Spinal cord (tissue), 10 donors: Measurements from ENCODE around the gene STON2. TPM values are rescaled to one million over a fixed set of nuclear protein-coding genes. Genes with fewer than 3 reads are reported as not detected.
"Not testable (repeated sequence)": the region's sequence is repeated elsewhere in the genome, so short reads cannot be mapped to it uniquely, and the experiment has no call there.

Source experiments
- DNase-seq, 6 donors: peaks; one replicate each; pipeline versions ENCODE4 v3.0.0 to v3.0.0-alpha.2; 2013 to 2015; ENCODE audit warnings: low spot score in 6 of 6, low read depth in 4 of 6
- H3K27ac ChIP-seq: one replicate; pipeline ENCODE4 v1.5.1; 2013; ENCODE audit warnings: low read depth, low read length, control low read depth
- H3K27me3 ChIP-seq: one replicate; pipeline ENCODE4 v1.6.1; 2013; ENCODE audit warnings: low read length; ENCODE audit not compliant: control insufficient read depth, insufficient read depth
- H3K36me3 ChIP-seq: one replicate; pipeline ENCODE4 v1.6.1; 2013; ENCODE audit warnings: low read length; ENCODE audit not compliant: control insufficient read depth, insufficient read depth
- H3K4me1 ChIP-seq: one replicate; pipeline ENCODE4 v1.6.1; 2013; ENCODE audit warnings: low read length; ENCODE audit not compliant: control insufficient read depth, insufficient read depth
- H3K4me3 ChIP-seq: one replicate; pipeline ENCODE4 v1.5.1; 2013; ENCODE audit warnings: low read depth, low read length, control low read depth
- H3K9me3 ChIP-seq: one replicate; pipeline ENCODE4 v1.6.1; 2013; ENCODE audit warnings: low read length; ENCODE audit not compliant: control insufficient read depth, insufficient read depth
- WGBS: methylation state at CpG from one replicate; pipeline ENCODE4 v1.1.5; 2013; ENCODE audit warnings: missing lambda C conversion rate; ENCODE audit not compliant: insufficient coverage; 5-methylcytosine and 5-hydroxymethylcytosine counted together
- polyA plus RNA-seq, 2 donors: library from polyadenylated mRNA; unstranded; fragments of 120-200 nt; gene quantifications; one replicate each; pipeline ENCODE4 v1.2.1, GENCODE V29; 2013; ENCODE audit not compliant: insufficient read length in 2 of 2
- total RNA-seq, 2 donors: library from RNA; depleted of rRNA in 1 of 2; stranded (reverse); fragments of 120-200 nt in 1 of 2; fragments of >200 nt in 1 of 2; gene quantifications; one replicate each; pipeline versions ENCODE4 v1.2.3 to v1.2.4, GENCODE V29; 2013 to 2014
- donor health status: healthy.

The STON2 gene
- total and polyA plus RNA-seq, 4 donors, result 21.8 to 81.9 (median 50.2) TPM

- Histone ChIP-seq H3K9me3 (no peaks in the 10 kb centered on the region), H3K27ac (no peak overlapping the region), H3K36me3 (no peaks in the 10 kb centered on the region), H3K4me1 (no peaks in the 10 kb centered on the region), H3K27me3 (no peaks in the 10 kb centered on the region), H3K4me3 (no peak overlapping the region)
- no peak for DNase-seq
- no CpG with 5 or more reads among the region's 3 CpGs for WGBS
Measured at GRCh38 chr14:81260732-81261131, 139.4 kb downstream of the STON2 start.

- Histone ChIP-seq H3K4me1 (no peaks in the 10 kb centered on the region), H3K4me3 (no peak overlapping the region), H3K36me3 (no peaks in the 10 kb centered on the region), H3K27ac (no peak overlapping the region), H3K27me3 (no peaks in the 10 kb centered on the region), H3K9me3 (no peaks in the 10 kb centered on the region)
- no peak for DNase-seq
- WGBS, result no CpG with 5 or more reads among the region's 2 CpGs
Measured at GRCh38 chr14:81256289-81256960, 143.7 kb downstream of the STON2 start.

GRCh38 chr14:81252278-81252677, 147.8 kb downstream of the STON2 start:
- Histone ChIP-seq H3K27me3 (no peaks in the 10 kb centered on the region), H3K4me1 (no peaks in the 10 kb centered on the region), H3K36me3 (no peaks in the 10 kb centered on the region), H3K4me3 (no peak overlapping the region), H3K27ac (no peak overlapping the region), H3K9me3 (no peaks in the 10 kb centered on the region)
- WGBS, result no CpG with 5 or more reads among the region's 1 CpG
- no peak for DNase-seq

- Histone ChIP-seq H3K9me3 (no peaks in the 10 kb centered on the region), H3K27ac (no peak overlapping the region), H3K27me3 (no peaks in the 10 kb centered on the region), H3K4me3 (no peak overlapping the region), H3K4me1 (no peaks in the 10 kb centered on the region), H3K36me3 (no peaks in the 10 kb centered on the region)
- no peak for DNase-seq
- WGBS, result 87% methylated on average over 8 of the region's 8 CpGs
Measured at GRCh38 chr14:81247271-81247766, 152.8 kb downstream of the STON2 start.

GRCh38 chr14:81246461-81247270, 153.5 kb downstream of the STON2 start:
- DNase-seq, result no peak
- Histone ChIP-seq H3K4me3 (no peak overlapping the region), H3K36me3 (no peaks in the 10 kb centered on the region), H3K4me1 (no peaks in the 10 kb centered on the region), H3K27ac (no peak overlapping the region), H3K9me3 (no peaks in the 10 kb centered on the region), H3K27me3 (no peaks in the 10 kb centered on the region)
- 83% methylated on average over 19 of the region's 19 CpGs for WGBS

- no CpG with 5 or more reads among the region's 1 CpG for WGBS
- no peaks in the 10 kb centered on the region for H3K36me3 ChIP-seq
- no peaks in the 10 kb centered on the region for H3K27me3 ChIP-seq
Measured at GRCh38 chr14:81245771-81246170, 154.4 kb downstream of the STON2 start.

GRCh38 chr14:81244431-81244830, 155.7 kb downstream of the STON2 start:
- not testable (repeated sequence) for DNase-seq
- 97% methylated on average over 21 of the region's 28 CpGs for WGBS

More at GRCh38 chr14:81245771-81246170, 154.4 kb downstream of the STON2 start:
- DNase-seq, result no peak
- Histone ChIP-seq H3K4me3 (no peak overlapping the region), H3K4me1 (no peaks in the 10 kb centered on the region), H3K27ac (no peak overlapping the region), H3K9me3 (no peaks in the 10 kb centered on the region)

GRCh38 chr14:81243499-81243898, 156.6 kb downstream of the STON2 start:
- Histone ChIP-seq H3K27ac (no peak overlapping the region), H3K4me1 (no peaks in the 10 kb centered on the region), H3K9me3 (no peaks in the 10 kb centered on the region), H3K4me3 (no peak overlapping the region), H3K36me3 (no peaks in the 10 kb centered on the region), H3K27me3 (no peaks in the 10 kb centered on the region)
- no CpG with 5 or more reads among the region's 2 CpGs for WGBS
- no peak for DNase-seq

More at GRCh38 chr14:81244431-81244830, 155.7 kb downstream of the STON2 start:
- not testable (repeated sequence) for H3K36me3 ChIP-seq, H3K4me1 ChIP-seq, H3K4me3 ChIP-seq, H3K27ac ChIP-seq, H3K27me3 ChIP-seq, H3K9me3 ChIP-seq

GRCh38 chr14:81236849-81237248, 163.3 kb downstream of the STON2 start:
- not testable (repeated sequence) for DNase-seq, H3K36me3 ChIP-seq, H3K4me1 ChIP-seq, H3K27ac ChIP-seq, H3K27me3 ChIP-seq, H3K4me3 ChIP-seq, H3K9me3 ChIP-seq
- WGBS, result 71% methylated on average over 1 of the region's 2 CpGs
